Right hindlimb (tissue), 1 donor: Measurements from ENCODE around the gene TMC1.
"Not testable (repeated sequence)": the region's sequence is repeated elsewhere in the genome, so short reads cannot be mapped to it uniquely, and the experiment has no call there.

Experiments used
- DNase-seq: peaks from one replicate; pipeline ENCODE4 v3.0.0-alpha.2; 2018

TMC1 gene

GRCh38 chr9:72521416-72521815 is at the start of gene TMC1:
TMC1 (plus strand) TSS chr9:72521608; CDS start chr9:72648649, 127,041 bp downstream.
- DNase-seq, result not testable (repeated sequence)

- no peak for DNase-seq
Measured at GRCh38 chr9:72473474-72474261, 47.7 kb upstream of the TMC1 start.

GRCh38 chr9:72474676-72475075 is 46.7 kb upstream of the TMC1 start:
- DNase-seq, result no peak

GRCh38 chr9:72476100-72476499 is 45.3 kb upstream of the TMC1 start:
- no peak for DNase-seq

GRCh38 chr9:72476617-72477437 is 44.6 kb upstream of the TMC1 start:
- DNase-seq, result no peak

GRCh38 chr9:72477930-72478518 is 43.4 kb upstream of the TMC1 start:
- no peak for DNase-seq

GRCh38 chr9:72478966-72479365 is 42.4 kb upstream of the TMC1 start:
- no peak for DNase-seq

- not testable (repeated sequence) for DNase-seq
Measured at GRCh38 chr9:72480261-72480660, 41.1 kb upstream of the TMC1 start.

- no peak for DNase-seq
Measured at GRCh38 chr9:72480921-72481320, 40.5 kb upstream of the TMC1 start.

GRCh38 chr9:72485821-72486593 is 35.4 kb upstream of the TMC1 start:
- peak; percentile 49 for DNase-seq

- no peak for DNase-seq
Measured at GRCh38 chr9:72486594-72486955, 34.8 kb upstream of the TMC1 start.

GRCh38 chr9:72487665-72488064 is 33.7 kb upstream of the TMC1 start:
- DNase-seq, result not testable (repeated sequence)

- DNase-seq, result no peak
Measured at GRCh38 chr9:72489986-72490385, 31.4 kb upstream of the TMC1 start.

GRCh38 chr9:72491242-72491641 is 30.2 kb upstream of the TMC1 start:
- DNase-seq, result no peak

GRCh38 chr9:72494051-72494450 is 27.4 kb upstream of the TMC1 start:
- no peak for DNase-seq

- DNase-seq, result no peak
Measured at GRCh38 chr9:72497447-72498046, 23.9 kb upstream of the TMC1 start.

- DNase-seq, result no peak
Measured at GRCh38 chr9:72506615-72507014, 14.8 kb upstream of the TMC1 start.

- DNase-seq, result no peak
Measured at GRCh38 chr9:72509053-72509452, 12.4 kb upstream of the TMC1 start.

GRCh38 chr9:72509635-72510034 is 11.8 kb upstream of the TMC1 start:
- no peak for DNase-seq

- not testable (repeated sequence) for DNase-seq
Measured at GRCh38 chr9:72521011-72521410, 397 bp upstream of the TMC1 start.

GRCh38 chr9:72524820-72525540 is 3.6 kb downstream of the TMC1 start:
- DNase-seq, result peak; percentile 35
